Panc1 (cell line): ENCODE results near the gene SNX33. TPM values are rescaled to one million over a fixed set of nuclear protein-coding genes. Genes with fewer than 3 reads are reported as not detected.

Experiments
- ATAC-seq: fragments of 200-7000 bp; cut with Tn5 transposase; 2 replicates; pipeline ENCODE4 v1.9.1; 2020; ENCODE audit warnings: mild to moderate bottlenecking, moderate library complexity
- BruUV-seq: library from RNA; stranded (reverse); fragments of 400-500 nt; replicated peaks from 2 replicates; lab custom pipeline; 2021; lab: Mats Ljungman, UMichigan
- CTCF ChIA-PET: fragments of 300-600 bp; sonication (Branson Sonifier 250); formaldehyde crosslinking; loops from one replicate; lab custom pipeline; 2022; ENCODE audit warnings: antibody characterized with exemption; lab: Charles Lee
- POLR2A ChIA-PET: fragments of 300-600 bp; sonication (Branson Sonifier 250); formaldehyde crosslinking; loops from one replicate; lab custom pipeline; 2022; ENCODE audit warnings: antibody characterized with exemption; lab: Charles Lee
- DNase-seq: peaks from one replicate; pipeline ENCODE4 v3.0.0-alpha.2; 2010; ENCODE audit warnings: low read depth, low spot score
- H3K27ac ChIP-seq: 2 replicates; pipeline ENCODE4 v1.5.1; 2011; ENCODE audit warnings: mild to moderate bottlenecking, low read length, inconsistent platforms
- H3K27me3 ChIP-seq: fragments of 200-500 bp; sonication (Bioruptor generic); 2 replicates; pipeline ENCODE4 v1.6.0; 2014; ENCODE audit warnings: low read length, inconsistent platforms; ENCODE audit not compliant: control insufficient read depth, insufficient read depth
- H3K36me3 ChIP-seq: fragments of 200-500 bp; sonication (Bioruptor generic); 2 replicates; pipeline ENCODE4 v1.5.1; 2014; ENCODE audit warnings: inconsistent platforms, mild to moderate bottlenecking, low read length, moderate library complexity; ENCODE audit not compliant: control insufficient read depth, insufficient read depth
- H3K4me1 ChIP-seq: 2 replicates; pipeline ENCODE4 v1.5.1; 2011; ENCODE audit warnings: inconsistent platforms, mild to moderate bottlenecking, low read length, moderate library complexity; ENCODE audit not compliant: control insufficient read depth, insufficient read depth
- H3K4me3 ChIP-seq, 2 experiments: 2 replicates each; pipeline ENCODE4 v1.5.1; 2011 to 2012; ENCODE audit warnings: low read depth in 2 of 2, low read length in 2 of 2, mild to moderate bottlenecking in 2 of 2, inconsistent platforms in 1 of 2, moderate library complexity in 1 of 2
- H3K9me3 ChIP-seq: fragments of 200-500 bp; sonication (Bioruptor generic); 2 replicates; pipeline ENCODE4 v1.5.1; 2014; ENCODE audit warnings: low read depth, mild to moderate bottlenecking, inconsistent platforms, low read length, moderate library complexity; ENCODE audit not compliant: control insufficient read depth, insufficient read depth
- CTCF ChIP-seq: fragments of 450-650 bp; IDR thresholded peaks from 2 replicates; pipeline ENCODE4 v1.5.1; 2017; ENCODE audit warnings: mild to moderate bottlenecking
- POLR2AphosphoS5 ChIP-seq: IDR thresholded peaks from 2 replicates; pipeline ENCODE4 v1.6.1; 2012; ENCODE audit warnings: mild to moderate bottlenecking, low read depth, low read length, moderate library complexity
- SIN3A ChIP-seq: IDR thresholded peaks from 2 replicates; pipeline ENCODE4 v1.6.1; 2012; ENCODE audit warnings: low read depth, mild to moderate bottlenecking, low read length, moderate library complexity, borderline replicate concordance; ENCODE audit not compliant: insufficient read depth
- TCF7L2 ChIP-seq: IDR thresholded peaks from 2 replicates; pipeline ENCODE4 v1.6.1; 2011; ENCODE audit warnings: mild to moderate bottlenecking, low read depth, low read length, inconsistent platforms
- in situ Hi-C: cut with HindIII; loops from 2 replicates; pipeline ENCODE4 v1.10.0; 2016; ENCODE audit warnings: low sequenced_read_pairs, low pct_unique_long_range_greater_than_20kb
- intact Hi-C: fragments of 100-400 bp; cut with micrococcal nuclease; formaldehyde crosslinking; loops from one replicate; pipeline ENCODE4 v1.10.0; 2022; ENCODE audit not compliant: unreplicated experiment
- total RNA-seq: library from RNA; stranded (reverse); gene quantifications from one replicate; pipeline ENCODE4 v1.2.1, GENCODE V29; 2021; ENCODE audit not compliant: unreplicated experiment
- TF ChIP-seq, protein P1 (sequence below), 2 experiments: IDR thresholded peaks; 2 replicates each; pipeline ENCODE4 v1.6.1; 2011 to 2012; ENCODE audit warnings: low read depth in 2 of 2, control low read depth in 1 of 2, low read length in 1 of 2, mild to moderate bottlenecking in 1 of 2, moderate library complexity in 1 of 2; ENCODE audit not compliant: insufficient read depth in 1 of 2

The SNX33 gene
- total RNA-seq, 1 experiment from 2014 or later, result 17.0 TPM

DNA sequence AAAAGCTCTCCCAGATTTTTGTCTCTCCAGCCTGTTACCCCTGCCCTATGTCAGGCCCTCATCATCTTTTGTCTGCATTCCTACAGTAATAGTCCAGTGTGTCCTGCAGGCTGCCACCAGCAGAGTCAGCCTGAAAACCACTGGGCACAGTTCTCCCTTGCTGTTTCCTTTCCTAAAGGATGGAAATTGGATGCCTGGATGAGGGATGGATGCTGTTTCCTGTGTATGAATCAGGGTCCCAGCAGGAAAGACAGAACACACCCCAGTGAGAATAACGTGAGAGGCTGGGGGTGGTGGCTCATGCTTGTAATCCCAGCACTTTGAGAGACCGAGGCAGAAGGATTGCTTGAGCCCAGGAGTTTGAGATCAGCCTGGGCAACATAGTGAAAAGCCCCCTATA, 3.3 kb upstream of the SNX33 start:
- ChIA-PET POLR2A (no interaction called here), CTCF (interaction anchor here (0.6 kb wide), 1 partner anchor 264 kb away, joined by 4 read pairs; no protein-coding TSS in a partner anchor)
- Histone ChIP-seq H3K4me1 (peaks cover 12% of the 10 kb centered on the region), H3K27ac (no peak overlapping the region), H3K9me3 (no peaks in the 10 kb centered on the region), H3K4me3 (no peak overlapping the region), H3K36me3 (no peaks in the 10 kb centered on the region; the same call in 1 of the 2 replicates), H3K27me3 (no peaks in the 10 kb centered on the region)
- no TSS peak for BruUV-seq
- TF ChIP-seq, protein P1, sequence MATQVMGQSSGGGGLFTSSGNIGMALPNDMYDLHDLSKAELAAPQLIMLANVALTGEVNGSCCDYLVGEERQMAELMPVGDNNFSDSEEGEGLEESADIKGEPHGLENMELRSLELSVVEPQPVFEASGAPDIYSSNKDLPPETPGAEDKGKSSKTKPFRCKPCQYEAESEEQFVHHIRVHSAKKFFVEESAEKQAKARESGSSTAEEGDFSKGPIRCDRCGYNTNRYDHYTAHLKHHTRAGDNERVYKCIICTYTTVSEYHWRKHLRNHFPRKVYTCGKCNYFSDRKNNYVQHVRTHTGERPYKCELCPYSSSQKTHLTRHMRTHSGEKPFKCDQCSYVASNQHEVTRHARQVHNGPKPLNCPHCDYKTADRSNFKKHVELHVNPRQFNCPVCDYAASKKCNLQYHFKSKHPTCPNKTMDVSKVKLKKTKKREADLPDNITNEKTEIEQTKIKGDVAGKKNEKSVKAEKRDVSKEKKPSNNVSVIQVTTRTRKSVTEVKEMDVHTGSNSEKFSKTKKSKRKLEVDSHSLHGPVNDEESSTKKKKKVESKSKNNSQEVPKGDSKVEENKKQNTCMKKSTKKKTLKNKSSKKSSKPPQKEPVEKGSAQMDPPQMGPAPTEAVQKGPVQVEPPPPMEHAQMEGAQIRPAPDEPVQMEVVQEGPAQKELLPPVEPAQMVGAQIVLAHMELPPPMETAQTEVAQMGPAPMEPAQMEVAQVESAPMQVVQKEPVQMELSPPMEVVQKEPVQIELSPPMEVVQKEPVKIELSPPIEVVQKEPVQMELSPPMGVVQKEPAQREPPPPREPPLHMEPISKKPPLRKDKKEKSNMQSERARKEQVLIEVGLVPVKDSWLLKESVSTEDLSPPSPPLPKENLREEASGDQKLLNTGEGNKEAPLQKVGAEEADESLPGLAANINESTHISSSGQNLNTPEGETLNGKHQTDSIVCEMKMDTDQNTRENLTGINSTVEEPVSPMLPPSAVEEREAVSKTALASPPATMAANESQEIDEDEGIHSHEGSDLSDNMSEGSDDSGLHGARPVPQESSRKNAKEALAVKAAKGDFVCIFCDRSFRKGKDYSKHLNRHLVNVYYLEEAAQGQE (IDR thresholded peaks at IDR 0.05; ENCODE audit: insufficient read depth in 1 of 2, low read depth in 2 of 2, low read length in 1 of 2), result no peak
- no peak for TF ChIP-seq TCF7L2
- TF ChIP-seq SIN3A, result no peak
- no peak for TF ChIP-seq CTCF
- no peak for TF ChIP-seq POLR2AphosphoS5
- in situ Hi-C loops (no loop called here), intact Hi-C loops (loop anchor here (5.0 kb wide), 1 partner anchor 38 kb away; no protein-coding TSS in a partner anchor)
- no peak for ATAC-seq
- no peak for DNase-seq

GRCh38 chr15:75646112-75646943, 1.4 kb upstream of the SNX33 start:
- ChIA-PET CTCF (interaction anchor here (1.3 kb wide), 1 partner anchor 12 kb away, joined by 3 read pairs; no protein-coding TSS in a partner anchor), POLR2A (interaction anchor here (1.1 kb wide), 2 partner anchors 21 to 194 kb away, joined by 3 to 4 read pairs; partner anchors contain the start of genes SIN3A and SNUPN)
- BruUV-seq, result no TSS peak
- in situ Hi-C loops, result no loop called here
- TF ChIP-seq SIN3A, result no peak
- no peak for TF ChIP-seq POLR2AphosphoS5
- TF ChIP-seq TCF7L2, result no peak
- no peak for TF ChIP-seq CTCF
- TF ChIP-seq, protein P1 (IDR thresholded peaks at IDR 0.05; ENCODE audit: insufficient read depth in 1 of 2, low read depth in 2 of 2, low read length in 1 of 2), result no peak
- Histone ChIP-seq H3K4me3 (peak overlapping the region; percentile 76 to 80), H3K9me3 (no peaks in the 10 kb centered on the region), H3K36me3 (no peaks in the 10 kb centered on the region), H3K27ac (peak overlapping the region; percentile 81), H3K4me1 (peaks cover 21% of the 10 kb centered on the region), H3K27me3 (no peaks in the 10 kb centered on the region)
- intact Hi-C loops, result no loop called here
- ATAC-seq (no peak), DNase-seq (no peak)
